ENCODE data around the gene UCK2.

DNA sequence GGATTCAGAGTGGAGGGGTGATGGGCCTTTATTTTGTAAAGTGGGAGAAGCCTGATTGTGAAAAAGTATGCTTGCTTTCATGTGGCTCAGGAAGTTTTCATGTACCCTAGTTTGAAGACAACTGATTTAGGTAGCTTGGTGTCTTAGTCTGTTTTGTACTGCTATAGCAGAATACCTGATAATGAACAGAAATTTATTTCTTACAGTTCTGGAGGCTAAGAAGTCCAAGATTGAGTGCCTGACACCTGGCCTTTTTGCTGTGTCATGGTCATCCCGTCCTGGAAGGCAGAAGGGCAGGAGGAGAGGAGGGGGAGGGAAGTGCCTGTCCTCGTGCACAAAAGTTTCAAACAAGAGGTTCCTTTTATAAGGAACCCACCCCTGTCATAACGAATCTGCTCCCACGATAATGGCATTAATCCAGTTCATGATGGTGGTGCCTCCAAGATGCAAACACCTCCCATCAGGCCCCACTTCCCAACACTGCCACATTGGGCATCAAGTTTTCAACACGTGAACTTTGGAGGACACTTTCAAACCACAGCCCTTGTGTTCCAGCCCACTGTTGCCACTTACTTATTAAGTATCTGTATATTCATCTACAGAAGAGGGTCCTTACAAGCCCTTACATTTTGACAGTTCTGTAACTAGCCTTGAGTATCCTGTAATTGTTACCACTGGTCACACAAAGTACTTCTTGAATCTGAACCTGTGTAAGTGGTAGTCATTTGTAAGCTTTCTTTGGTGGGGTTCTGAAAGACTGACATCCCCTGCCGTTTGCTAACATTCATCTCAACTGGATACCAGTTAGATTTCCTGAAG is 9.5 kb downstream of the UCK2 start:
- TF ChIP-seq, protein P1, sequence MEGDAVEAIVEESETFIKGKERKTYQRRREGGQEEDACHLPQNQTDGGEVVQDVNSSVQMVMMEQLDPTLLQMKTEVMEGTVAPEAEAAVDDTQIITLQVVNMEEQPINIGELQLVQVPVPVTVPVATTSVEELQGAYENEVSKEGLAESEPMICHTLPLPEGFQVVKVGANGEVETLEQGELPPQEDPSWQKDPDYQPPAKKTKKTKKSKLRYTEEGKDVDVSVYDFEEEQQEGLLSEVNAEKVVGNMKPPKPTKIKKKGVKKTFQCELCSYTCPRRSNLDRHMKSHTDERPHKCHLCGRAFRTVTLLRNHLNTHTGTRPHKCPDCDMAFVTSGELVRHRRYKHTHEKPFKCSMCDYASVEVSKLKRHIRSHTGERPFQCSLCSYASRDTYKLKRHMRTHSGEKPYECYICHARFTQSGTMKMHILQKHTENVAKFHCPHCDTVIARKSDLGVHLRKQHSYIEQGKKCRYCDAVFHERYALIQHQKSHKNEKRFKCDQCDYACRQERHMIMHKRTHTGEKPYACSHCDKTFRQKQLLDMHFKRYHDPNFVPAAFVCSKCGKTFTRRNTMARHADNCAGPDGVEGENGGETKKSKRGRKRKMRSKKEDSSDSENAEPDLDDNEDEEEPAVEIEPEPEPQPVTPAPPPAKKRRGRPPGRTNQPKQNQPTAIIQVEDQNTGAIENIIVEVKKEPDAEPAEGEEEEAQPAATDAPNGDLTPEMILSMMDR (conservative IDR thresholded peaks at IDR 0.05) = no peak
- TF ChIP-seq EZH2 (IDR thresholded peaks at IDR 0.05; ENCODE audit: low read depth) = no peak

Measured in PC-9 (cell line).